ENCODE results near the gene SPP1.
"Not testable (repeated sequence)": the region's sequence is repeated elsewhere in the genome, so short reads cannot be mapped to it uniquely, and the experiment has no call there.

Gene SPP1

GRCh38 chr4:87982446-87983010, 7.0 kb downstream of the SPP1 start:
- no peak overlapping the region for H3K4me3 ChIP-seq (ENCODE audit: low read length)
- TF ChIP-seq CTCF (IDR thresholded peaks at IDR 0.05; ENCODE audit: insufficient read depth, low read depth, low read length, missing control alignments): no peak
- no peak for DNase-seq (ENCODE audit: low read depth)

- DNase-seq (ENCODE audit: low read depth): no peak
Measured at GRCh38 chr4:87983996-87984395, 8.5 kb downstream of the SPP1 start.

GRCh38 chr4:87985097-87985886, 9.8 kb downstream of the SPP1 start:
- peak; percentile 65 for DNase-seq (ENCODE audit: low read depth)
- no peak overlapping the region for H3K4me3 ChIP-seq (ENCODE audit: low read length)
- TF ChIP-seq CTCF (IDR thresholded peaks at IDR 0.05; ENCODE audit: insufficient read depth, low read depth, low read length, missing control alignments): peak; percentile 83

More at GRCh38 chr4:87983996-87984395, 8.5 kb downstream of the SPP1 start:
- no peak overlapping the region for H3K4me3 ChIP-seq (ENCODE audit: low read length)
- TF ChIP-seq CTCF (IDR thresholded peaks at IDR 0.05; ENCODE audit: insufficient read depth, low read depth, low read length, missing control alignments): no peak

- no peak for DNase-seq (ENCODE audit: low read depth)
- H3K4me3 ChIP-seq (ENCODE audit: low read length): no peak overlapping the region
- TF ChIP-seq CTCF (IDR thresholded peaks at IDR 0.05; ENCODE audit: insufficient read depth, low read depth, low read length, missing control alignments): no peak
Measured at GRCh38 chr4:87985887-87986200, 10.3 kb downstream of the SPP1 start.

GRCh38 chr4:87986508-87986907, 11.0 kb downstream of the SPP1 start:
- no peak overlapping the region for H3K4me3 ChIP-seq (ENCODE audit: low read length)

GRCh38 chr4:87989765-87990164, 14.3 kb downstream of the SPP1 start:
- no peak for DNase-seq (ENCODE audit: low read depth)
- no peak overlapping the region for H3K4me3 ChIP-seq (ENCODE audit: low read length)
- TF ChIP-seq CTCF (IDR thresholded peaks at IDR 0.05; ENCODE audit: insufficient read depth, low read depth, low read length, missing control alignments): no peak

More at GRCh38 chr4:87986508-87986907, 11.0 kb downstream of the SPP1 start:
- DNase-seq (ENCODE audit: low read depth): no peak
- TF ChIP-seq CTCF (IDR thresholded peaks at IDR 0.05; ENCODE audit: insufficient read depth, low read depth, low read length, missing control alignments): no peak

- H3K4me3 ChIP-seq (ENCODE audit: low read length): no peak overlapping the region
- no peak for TF ChIP-seq CTCF (IDR thresholded peaks at IDR 0.05; ENCODE audit: insufficient read depth, low read depth, low read length, missing control alignments)
- DNase-seq (ENCODE audit: low read depth): no peak
Measured at GRCh38 chr4:87995435-87995834, 19.9 kb downstream of the SPP1 start.

GRCh38 chr4:87999191-87999691, 23.7 kb downstream of the SPP1 start:
- H3K4me3 ChIP-seq (ENCODE audit: low read length); DNase-seq (ENCODE audit: low read depth): not testable (repeated sequence)
